HS-27A (cell line): ENCODE data around the gene SHQ1.
"Not testable (repeated sequence)": the region's sequence is repeated elsewhere in the genome, so short reads cannot be mapped to it uniquely, and the experiment has no call there.

ENCODE experiments used
- DNase-seq: peaks from one replicate; pipeline ENCODE4 v3.0.0-alpha.2; 2012; ENCODE audit warnings: low read depth, missing footprints

SHQ1 gene

DNA sequence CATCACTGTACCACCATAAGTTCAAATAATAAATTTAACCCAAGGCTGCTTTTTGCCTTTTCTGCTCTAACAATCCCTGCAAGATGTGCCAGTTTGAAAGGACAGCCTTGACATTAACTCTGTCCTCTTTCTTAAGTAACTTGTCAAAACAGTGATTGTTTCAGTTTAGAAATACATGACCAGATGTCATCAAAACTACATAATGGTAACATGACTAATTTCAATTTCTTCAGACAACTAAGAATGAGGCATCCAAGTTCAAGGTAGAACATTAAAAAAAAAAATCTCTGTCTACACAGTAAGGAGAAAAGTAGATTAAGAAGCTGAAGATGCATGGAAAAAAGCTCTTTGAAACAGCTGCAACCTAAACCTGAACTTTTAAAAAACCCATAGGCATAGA, 47.4 kb downstream of the SHQ1 start:
- DNase-seq, result no peak

DNA sequence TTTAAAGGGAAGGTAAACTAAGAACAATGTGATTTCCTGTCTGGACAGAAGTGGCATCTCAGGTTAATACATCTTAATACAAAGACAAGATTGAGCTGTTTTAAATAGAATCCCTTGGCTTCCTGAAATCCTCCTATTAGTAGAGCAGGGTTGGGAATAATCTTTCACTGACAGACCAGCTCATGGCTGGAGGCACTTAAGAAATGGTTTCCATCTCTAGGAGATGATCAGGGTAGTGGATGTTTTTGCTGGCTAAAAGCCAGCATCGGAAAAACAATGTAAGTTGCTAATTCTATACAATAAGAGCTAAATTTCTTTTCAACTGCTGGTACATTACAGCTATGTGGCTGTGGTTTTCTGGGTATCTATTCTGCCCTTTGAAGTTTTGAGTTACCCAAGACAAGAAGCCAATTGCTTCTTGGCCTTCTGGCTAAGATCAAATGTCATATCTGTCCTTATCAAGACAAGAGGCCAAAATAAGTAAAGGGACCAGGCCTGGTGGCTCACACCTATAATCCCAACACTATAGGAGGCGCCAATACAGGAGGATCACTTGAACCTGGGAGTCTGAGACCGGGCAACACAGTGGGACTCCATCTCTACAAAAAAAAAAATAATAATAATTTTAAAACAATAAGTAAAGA, 49.6 kb downstream of the SHQ1 start:
- no peak for DNase-seq

DNA sequence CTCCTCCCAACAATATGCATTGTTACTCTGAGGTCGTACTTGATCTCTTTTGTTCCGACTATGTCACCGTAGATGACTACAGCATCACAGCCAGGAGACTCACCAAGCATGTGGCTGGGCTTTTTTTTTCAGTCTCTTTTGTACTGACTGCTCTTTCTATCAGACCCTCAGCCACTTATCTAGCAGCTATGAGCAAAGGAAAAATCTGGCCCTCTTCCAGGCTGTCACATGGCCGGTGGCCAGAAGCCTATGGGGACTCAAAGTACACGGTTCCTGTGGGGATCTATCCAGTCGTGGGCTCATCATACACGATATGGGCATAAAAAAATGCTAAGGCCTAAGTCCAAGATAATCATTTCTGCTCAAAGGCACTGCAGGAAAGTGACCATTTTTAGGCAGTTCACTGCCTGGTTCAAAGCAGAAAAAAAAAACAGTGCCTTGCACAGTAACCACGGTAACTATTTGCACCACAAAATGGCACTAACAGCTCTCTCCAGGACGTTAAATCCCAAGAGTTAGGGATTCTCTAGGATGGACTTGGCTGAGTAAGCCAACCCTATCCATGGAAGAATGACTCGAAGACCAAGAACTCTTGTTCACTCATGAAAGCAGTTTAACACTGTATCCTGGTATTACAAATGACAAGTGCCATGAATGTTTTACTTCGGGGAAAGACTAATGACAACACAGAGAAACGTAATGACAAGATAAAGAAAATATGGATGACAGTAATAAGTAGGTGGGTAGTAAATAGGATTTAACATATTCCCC, 50.3 kb downstream of the SHQ1 start:
- DNase-seq, result no peak

DNA sequence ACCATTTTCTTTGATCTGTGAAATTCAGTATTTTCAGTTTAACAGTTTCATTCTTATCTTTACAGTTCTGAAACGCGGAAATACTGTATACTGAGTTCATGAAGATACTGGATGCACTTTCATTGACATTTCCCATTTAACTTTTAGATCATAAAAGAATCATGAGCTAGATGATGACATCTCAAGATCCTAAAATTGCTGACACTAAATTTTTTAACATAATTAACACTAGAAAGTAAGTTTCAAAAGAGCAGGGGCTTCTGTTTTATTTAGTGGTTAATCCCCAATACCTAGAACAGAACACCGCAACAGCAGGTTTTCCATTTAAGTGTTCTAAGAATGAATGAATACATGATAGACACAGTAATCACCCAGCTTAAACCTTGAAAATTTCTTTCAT, 54.2 kb downstream of the SHQ1 start:
- no peak for DNase-seq

DNA sequence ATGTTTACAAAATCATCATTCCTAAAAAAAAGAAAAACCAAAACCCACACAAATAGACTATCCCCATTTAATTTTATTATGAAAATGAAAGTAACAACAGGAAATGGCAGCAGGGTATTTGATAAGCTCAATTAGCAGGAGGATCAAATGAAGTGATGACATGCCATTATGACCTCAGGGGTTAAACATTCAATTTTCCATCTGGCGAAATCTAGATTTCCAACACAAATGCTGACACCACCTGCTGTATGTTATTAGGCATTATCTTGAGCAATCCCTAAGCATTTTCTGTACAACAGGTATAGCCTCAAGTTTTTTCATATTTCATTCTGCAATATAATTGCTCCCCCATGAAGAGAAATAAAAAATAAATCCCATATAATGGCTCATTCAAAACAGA, 57.1 kb downstream of the SHQ1 start:
- DNase-seq, result no peak

DNA sequence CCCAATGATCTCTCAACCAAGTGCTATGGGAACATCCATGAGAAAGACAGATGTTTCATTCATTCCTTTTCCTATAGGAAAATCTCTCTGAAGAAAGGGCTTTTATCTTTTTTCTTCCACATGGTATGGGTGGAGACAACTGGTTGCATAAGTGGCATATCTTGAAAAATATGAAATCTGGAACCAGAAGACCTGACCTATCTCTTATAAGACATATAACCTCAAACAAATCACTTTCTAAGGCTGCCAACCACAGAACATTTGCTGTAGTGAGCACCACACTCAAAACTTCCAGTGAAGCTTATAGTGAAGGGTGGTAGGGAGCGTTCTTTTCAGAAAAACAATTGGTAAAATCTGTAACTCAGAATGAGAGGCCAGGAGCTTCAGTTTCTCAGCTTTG, 58.5 kb downstream of the SHQ1 start:
- no peak for DNase-seq

DNA sequence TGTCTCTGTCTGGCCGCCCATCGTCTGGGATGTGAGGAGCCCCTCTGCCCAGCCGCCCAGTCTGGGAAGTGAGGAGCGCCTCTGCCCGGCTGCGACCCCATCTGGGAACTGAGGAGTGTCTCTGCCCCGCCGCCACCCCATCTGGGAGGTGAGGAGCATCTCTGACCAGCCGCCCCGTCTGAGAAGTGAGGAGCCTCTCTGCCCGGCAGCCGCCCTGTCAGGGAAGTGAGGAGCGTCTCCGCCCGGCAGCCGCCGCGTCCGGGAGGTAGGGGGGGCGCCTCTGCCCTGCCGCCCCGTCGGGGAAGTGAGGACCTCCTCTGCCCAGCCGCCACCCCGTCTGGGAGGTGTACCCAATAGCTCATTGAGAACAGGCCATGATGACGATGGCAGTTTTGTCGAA, 60.0 kb downstream of the SHQ1 start:
- DNase-seq, result not testable (repeated sequence)

DNA sequence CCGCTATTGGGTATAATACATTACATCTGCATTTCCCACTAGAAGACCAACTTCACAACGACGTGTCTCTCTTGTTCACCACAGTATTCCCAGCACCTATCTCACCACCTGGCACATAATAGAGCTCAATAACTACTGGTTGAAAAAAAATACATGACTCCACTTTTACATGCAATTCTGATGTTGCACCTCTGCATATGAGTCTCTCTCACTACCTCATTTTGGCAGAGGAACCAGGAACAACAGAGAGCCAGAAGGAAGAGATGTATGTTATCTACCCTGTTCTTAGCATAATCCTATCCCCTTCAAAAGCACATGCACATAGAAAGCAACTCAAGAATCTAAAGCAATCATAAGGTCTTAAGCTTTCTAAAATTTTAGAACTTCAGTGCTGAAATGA, 61.6 kb downstream of the SHQ1 start:
- no peak for DNase-seq

DNA sequence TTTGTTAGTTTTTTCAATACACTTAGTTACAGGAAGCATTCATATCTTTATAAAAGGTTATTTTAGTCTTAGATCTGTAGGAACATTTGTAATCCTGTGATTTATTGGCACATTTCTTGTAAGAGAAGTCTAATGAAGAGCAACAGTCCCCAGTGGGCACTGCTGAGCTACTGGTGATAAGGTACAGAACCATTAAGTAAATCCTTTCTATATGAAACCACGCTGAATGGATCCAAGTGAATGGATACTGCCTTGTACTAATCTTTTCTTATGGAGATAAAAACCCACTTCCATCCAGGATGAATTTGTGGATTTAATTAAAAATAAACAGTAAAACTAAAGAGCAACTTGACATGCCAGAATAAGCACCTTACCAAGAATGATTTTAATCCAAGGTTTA, 64.0 kb downstream of the SHQ1 start:
- no peak for DNase-seq

DNA sequence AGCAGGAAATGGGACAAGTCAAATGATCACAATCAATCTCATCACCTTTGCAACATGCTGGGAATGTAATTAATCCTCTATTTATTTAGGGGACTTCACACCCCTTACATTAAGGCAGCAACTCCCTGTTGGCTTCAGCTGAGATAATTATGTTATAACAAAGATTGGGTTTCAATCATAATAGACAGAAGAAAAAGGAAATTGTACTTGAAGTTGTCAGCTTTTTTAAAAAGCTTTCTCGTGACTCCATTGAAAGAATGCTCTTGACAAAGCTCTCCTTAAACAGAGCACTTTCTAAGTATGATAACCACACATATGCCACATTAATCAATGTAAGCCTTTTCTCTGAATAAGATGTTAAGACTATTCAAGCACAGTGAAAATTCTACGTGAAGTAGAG, 65.7 kb downstream of the SHQ1 start:
- DNase-seq, result no peak

DNA sequence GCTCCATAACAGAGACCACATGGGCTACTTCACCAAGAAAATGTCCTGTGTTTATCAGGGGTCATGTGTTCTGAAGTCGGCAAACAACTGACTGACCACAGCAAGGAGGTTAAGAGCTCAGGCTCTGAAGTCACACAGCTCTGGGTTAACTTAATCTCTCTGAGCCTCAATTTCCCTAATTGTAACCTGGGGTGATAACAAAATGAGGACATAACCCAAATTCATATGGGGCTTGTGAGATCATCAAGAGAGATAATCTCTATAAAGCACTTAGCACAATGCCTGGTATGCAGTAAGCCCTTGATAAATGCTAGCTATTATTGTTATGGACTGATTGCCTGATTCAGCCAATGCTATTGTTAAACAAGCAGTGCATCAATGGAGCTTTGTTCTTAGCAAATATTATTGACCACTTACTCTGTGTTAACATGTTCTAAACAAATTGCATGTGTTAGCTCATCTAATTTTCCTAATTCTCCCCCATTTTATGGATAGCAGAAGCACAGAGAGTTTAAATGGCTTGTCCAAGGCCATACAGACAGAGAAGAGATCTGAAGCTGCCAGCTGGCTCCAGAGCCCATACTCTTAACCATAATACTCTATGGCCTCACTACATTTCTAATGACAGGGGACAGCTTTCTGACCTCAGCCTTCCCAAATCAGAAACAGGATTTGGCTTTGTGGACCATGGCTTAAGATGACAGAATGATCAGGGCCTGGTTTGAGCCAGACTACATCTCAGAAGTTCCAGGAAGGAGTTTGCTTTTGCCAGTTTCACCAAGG, 78.3 kb downstream of the SHQ1 start:
- no peak for DNase-seq

DNA sequence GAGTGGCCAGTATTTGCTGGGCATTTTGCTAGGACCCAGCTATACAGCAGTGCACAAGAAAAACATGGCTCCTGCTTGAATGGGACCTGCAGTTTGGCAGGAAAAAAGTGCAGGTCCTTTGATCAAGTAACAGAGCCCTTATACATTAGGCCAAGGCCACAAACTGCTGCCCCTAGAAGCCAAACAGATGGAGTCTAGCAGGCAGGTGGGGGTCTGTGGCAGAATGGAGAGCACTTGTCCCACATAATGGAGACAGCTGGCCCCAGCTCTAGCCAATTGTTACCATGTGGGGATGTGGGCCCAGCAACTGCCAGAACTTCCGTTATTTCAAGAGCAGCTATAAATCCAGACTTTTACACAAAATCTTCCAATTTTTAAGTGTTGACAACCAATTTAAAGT, 79.3 kb downstream of the SHQ1 start:
- no peak for DNase-seq

DNA sequence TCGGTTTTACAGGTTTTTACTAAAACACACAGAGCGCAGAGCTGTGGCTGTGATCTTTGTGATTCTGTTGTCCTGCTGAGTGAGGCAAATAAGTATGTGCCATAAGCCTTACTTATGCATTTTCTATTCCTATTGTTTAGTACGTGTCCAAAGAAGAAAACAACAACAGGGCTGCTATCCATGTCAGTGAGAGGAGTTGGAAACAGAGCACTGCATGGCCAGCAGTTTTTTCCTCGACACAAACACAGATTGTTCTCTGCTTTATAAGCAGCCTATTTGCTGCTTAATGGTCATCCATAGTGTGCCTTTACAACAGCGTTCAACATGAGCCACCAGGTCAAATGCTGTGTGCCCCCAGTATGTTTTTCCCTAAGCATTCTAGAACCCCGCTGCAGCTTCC, 79.8 kb downstream of the SHQ1 start:
- DNase-seq, result no peak

DNA sequence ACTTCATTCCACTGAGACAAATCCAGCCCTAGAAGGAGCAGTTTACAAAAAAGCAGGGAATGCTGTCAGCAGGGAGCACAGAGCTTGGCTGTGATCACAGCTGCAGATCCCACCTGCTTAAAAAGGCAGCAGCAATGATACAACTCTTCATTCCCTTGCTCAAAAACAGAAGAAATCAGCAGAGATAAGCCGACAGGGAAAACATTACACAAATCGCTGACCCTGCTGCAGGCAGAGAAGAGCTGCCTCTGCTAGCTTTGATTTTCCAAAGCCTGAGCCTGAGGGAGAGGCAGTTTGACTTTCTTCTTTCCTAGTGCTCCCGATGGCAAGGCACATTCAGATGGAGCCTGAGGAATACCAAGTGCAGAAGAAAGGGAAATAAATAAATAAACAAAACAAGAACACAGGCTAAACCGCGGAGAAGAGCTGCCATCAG, 80.2 kb downstream of the SHQ1 start:
- DNase-seq, result no peak

DNA sequence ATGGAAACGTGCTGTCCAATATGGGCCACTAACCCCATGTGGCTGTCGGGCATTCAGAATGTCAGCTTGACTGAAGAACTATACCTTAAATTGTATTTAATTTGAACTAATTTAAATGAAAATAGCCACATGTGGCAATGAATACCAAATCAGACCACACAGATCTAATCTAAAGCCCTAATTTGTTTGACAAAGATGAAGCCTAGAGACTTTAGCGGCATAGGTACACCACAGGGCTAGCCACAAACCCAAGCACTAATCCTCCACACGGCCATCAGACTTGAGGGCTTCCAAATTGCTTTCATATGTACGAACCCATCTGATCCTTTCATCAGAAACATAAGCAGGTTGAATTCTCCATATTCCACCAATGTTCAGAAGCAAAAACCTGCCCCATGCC, 81.4 kb downstream of the SHQ1 start:
- no peak for DNase-seq

DNA sequence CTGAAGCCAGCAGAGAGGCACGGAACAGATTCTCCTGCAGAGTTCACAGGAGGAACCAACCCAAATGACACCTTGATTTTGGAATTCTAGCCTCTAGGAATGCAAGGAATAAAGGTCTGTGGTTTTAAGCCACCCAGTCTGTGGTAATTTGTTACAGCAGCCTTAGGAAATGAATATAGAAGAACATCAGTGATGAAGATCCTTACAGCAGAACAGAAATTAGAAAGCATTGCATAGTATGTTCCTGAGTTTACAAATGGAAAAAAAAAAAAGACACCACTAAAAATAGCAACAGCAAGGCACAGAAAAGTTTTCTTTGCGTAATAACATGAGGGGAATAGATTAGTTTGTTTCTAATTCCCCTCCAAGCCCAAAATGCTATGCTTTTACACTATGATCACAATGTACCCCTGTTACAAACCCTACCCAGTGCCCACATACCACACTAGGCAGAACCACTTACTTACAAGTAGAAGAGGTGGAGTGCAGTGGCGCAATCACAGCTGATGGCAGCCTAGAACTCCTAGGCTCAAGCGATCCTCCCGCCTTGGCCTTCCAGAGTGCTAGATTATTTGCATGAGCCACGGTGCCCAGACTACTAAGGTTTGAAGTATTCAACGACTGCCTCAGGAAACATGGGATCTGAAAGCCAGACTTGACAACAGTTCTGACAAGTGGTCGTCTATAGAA, 84.3 kb downstream of the SHQ1 start:
- DNase-seq, result no peak

DNA sequence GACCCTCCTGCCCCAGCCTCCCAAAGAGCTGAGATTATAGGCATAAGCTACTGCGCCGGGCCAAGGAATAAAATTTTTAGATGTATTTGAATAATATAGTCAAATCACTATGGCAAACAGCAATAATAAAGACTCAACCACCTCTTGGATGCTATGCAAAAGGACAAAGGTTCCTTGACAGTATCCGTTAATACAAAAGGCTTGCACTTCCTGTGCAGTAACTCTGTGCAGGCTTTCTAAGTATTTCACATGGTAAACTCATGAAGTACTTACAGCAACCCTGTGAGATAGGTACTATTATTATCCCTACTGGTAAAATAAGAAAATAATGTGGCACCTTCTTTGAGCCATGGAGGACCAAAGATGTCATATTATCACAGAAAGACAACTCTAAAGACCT, 86.8 kb downstream of the SHQ1 start:
- DNase-seq, result no peak

DNA sequence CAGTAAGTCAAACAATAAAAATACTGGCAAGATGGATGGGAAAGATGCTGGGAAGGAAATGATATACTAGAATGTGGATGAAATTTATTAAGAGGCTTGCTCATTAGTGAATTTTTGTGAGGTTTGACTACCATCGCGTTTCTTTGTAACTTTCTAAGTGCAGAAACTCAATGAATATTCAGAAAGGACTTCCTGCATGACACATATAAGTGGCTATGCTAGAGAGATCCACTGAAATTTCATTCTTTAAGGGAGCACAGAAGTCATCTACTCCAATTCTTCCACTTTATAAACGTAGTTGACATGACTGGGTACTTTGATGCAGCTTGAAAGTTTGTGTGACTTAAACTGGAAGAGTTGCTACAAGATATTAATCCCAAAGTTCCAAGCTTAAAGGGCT, 88.0 kb downstream of the SHQ1 start:
- no peak for DNase-seq

DNA sequence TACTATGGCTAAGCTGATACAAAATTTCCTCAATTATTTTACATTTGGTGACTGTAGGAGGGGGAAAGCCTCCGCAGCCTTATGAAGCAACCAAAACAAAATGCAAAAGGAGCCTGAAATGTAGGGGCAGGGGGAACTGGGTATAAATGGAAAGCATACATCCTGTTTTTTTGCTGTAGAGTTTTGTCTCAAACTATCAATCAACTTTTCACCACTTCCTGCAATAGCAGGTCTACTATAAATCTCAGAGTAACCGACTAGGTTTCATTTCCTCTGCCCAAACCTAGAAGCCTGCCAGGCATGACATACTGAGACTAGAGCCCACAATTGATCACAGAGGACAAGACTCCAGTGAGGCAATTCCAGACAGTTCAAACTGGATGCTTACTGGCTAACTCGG, 91.3 kb downstream of the SHQ1 start:
- DNase-seq, result no peak

DNA sequence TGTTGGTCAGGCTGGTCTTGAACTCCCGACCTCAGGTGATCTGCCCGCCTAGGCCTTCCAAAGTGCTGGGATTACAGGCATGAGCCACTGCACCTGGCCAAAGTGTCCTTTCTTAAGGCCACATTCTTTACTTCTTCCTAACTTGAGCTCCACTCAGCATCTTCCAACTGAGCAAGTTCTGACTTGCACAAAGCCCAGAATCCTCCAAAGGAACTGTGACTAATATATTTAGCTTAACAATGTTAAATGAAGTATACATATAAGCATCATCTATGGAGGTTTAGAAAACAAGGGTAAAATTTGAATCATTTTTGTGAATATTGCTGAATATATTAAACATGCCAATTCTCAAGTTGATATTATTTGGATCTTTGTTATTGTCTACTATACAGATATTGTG, 93.7 kb downstream of the SHQ1 start:
- DNase-seq, result no peak

DNA sequence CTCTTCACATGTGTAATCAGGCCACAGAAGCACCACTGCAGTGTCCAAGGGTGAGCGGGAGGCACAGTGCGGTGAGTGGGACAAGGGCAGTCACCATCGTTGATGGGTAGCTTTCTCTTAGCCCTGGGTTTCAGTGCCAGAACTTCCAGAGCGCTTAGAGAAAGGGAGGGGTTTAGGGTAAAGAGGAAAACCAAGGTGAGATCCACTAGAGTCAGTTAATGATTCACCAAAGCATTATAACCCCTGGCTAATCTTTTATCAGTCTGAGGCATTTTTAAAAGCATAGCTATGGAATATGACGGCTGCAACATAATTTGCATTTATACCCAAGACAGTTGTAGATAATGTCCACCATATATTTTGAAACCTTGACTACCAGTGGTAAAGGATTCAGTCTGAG, 94.8 kb downstream of the SHQ1 start:
- DNase-seq, result no peak

DNA sequence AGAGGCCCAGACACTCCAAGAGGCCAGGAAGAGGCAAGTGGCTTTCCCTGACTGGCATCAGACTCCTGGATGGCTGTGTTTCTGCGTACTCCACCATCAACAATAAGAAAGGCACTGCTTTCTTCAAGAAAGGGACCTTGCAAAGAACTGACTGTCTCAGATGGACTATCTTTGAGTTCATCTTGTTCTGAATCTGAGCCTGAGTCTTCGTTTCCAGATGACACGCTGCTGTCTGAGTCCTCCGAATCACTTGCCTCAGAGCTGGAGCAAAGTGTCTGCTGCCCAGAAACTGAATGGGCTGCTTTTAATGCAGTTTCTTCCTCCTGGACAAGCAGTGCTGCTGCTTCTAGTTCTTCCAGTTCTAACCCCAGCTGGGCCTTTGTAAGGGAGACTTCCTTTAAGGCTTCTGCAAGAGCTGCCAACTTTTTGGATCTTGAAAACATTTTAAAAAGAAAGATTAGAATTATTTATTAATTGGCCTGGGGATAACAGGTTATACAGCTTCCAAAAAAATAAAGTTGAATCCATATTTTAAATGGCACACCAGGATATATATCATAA, 97.8 kb downstream of the SHQ1 start:
- no peak for DNase-seq
